ENCODE results near the gene NNT.

Gene NNT

DNA sequence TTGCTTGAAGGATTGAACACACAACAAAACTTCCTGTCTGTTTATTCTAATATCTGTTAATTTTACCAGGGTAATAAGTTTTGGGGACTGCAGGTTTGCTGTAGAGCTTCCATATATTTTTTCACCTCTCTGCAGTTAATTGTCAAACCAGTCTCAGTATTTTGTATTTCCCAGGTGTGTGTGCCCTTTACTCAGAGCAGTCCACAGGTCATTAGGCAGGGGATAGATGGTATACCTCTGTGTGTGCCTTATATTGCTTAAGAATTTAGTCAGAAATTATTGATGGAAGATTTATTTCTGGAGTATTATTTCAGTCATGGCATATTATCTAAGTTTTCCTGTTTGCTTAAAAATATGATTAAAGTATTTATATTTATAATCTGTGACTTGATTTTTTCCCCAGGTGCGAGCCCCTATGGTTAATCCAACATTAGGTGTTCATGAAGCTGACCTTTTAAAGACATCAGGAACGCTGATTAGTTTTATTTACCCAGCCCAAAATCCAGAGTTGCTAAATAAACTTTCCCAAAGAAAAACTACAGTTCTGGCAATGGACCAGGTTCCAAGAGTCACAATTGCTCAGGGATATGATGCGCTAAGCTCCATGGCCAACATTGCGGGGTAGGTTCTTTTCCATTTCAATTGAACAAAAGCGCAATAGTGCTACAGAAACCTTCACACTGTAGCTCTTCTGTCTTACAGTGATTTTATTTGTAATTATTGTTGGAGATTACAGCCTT, 12.6 kb downstream of the NNT start:
- Histone ChIP-seq H2AFZ (ENCODE audit: low read depth, low read length, severe bottlenecking) (no peak overlapping the region), H3K79me2 (ENCODE audit: insufficient read depth, low read length) (peaks cover 8% of the 10 kb centered on the region; the same call in 1 of the 2 replicates), H3K27me3 (ENCODE audit: low read length) (no peaks in the 10 kb centered on the region), H3K27ac (ENCODE audit: low read depth, low read length) (no peak overlapping the region), H3K9me2 (replicated peaks; ENCODE audit: insufficient read depth, low read length) (no peaks in the 10 kb centered on the region), H3K9me3 (ENCODE audit: insufficient read depth, low read length) (no peaks in the 10 kb centered on the region), H4K20me1 (ENCODE audit: low read depth, low read length) (no peaks in the 10 kb centered on the region), H3K4me2 (ENCODE audit: low read depth, low read length, poor library complexity, severe bottlenecking) (no peak overlapping the region), H3K36me3 (ENCODE audit: low read length) (peaks cover 74% of the 10 kb centered on the region), H3K4me3 (ENCODE audit: insufficient read depth, low read length, poor library complexity, severe bottlenecking) (no peak overlapping the region), H3K9ac (ENCODE audit: low read length) (no peak overlapping the region), H3F3A (ENCODE audit: insufficient read depth) (peaks cover 5% of the 10 kb centered on the region; the same call in 1 of the 2 replicates)
- TF ChIP-seq, protein P1, sequence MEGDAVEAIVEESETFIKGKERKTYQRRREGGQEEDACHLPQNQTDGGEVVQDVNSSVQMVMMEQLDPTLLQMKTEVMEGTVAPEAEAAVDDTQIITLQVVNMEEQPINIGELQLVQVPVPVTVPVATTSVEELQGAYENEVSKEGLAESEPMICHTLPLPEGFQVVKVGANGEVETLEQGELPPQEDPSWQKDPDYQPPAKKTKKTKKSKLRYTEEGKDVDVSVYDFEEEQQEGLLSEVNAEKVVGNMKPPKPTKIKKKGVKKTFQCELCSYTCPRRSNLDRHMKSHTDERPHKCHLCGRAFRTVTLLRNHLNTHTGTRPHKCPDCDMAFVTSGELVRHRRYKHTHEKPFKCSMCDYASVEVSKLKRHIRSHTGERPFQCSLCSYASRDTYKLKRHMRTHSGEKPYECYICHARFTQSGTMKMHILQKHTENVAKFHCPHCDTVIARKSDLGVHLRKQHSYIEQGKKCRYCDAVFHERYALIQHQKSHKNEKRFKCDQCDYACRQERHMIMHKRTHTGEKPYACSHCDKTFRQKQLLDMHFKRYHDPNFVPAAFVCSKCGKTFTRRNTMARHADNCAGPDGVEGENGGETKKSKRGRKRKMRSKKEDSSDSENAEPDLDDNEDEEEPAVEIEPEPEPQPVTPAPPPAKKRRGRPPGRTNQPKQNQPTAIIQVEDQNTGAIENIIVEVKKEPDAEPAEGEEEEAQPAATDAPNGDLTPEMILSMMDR (IDR thresholded peaks at IDR 0.05; ENCODE audit: insufficient read depth, low read length, poor library complexity, severe bottlenecking): no peak
- TF ChIP-seq EZH2phosphoT487 (conservative IDR thresholded peaks at IDR 0.05; ENCODE audit: low read length): no peak

DNA sequence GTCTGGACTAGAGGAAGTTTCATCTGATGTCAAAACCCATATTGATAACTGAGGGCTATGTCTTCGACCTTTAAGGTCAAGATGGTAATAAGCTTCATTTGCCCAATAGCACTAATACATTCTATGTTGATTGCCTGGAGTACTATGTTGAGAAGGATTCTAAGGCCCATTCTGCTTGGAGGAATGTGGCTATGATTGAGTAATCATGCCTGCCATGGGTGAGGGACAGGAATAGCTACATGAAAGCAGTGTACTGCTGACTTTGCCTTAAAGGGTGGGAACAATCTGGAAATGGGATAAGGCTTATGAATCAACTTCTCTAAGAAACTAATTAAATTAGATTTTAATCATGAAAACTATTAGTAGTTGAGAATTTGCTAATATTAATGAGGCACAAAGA, 13.6 kb downstream of the NNT start:
- H3K9me2 ChIP-seq (replicated peaks; ENCODE audit: insufficient read depth, low read length): no peaks in the 10 kb centered on the region
- H3K36me3 ChIP-seq (ENCODE audit: low read length): peaks cover 74% of the 10 kb centered on the region
- H3K9ac ChIP-seq (ENCODE audit: low read length): no peak overlapping the region
- H2AFZ ChIP-seq (ENCODE audit: low read depth, low read length, severe bottlenecking): no peak overlapping the region
- H3K9me3 ChIP-seq (ENCODE audit: insufficient read depth, low read length): no peaks in the 10 kb centered on the region
- H3F3A ChIP-seq (ENCODE audit: insufficient read depth): peaks cover 5% of the 10 kb centered on the region; the same call in 1 of the 2 replicates
- no peaks in the 10 kb centered on the region for H3K27me3 ChIP-seq (ENCODE audit: low read length)
- no peak overlapping the region for H3K27ac ChIP-seq (ENCODE audit: low read depth, low read length)
- H3K4me3 ChIP-seq (ENCODE audit: insufficient read depth, low read length, poor library complexity, severe bottlenecking): no peak overlapping the region
- H3K79me2 ChIP-seq (ENCODE audit: insufficient read depth, low read length): peaks cover 7% of the 10 kb centered on the region; the same call in 1 of the 2 replicates
- TF ChIP-seq, protein P1 (IDR thresholded peaks at IDR 0.05; ENCODE audit: insufficient read depth, low read length, poor library complexity, severe bottlenecking): no peak
- no peak for TF ChIP-seq EZH2phosphoT487 (conservative IDR thresholded peaks at IDR 0.05; ENCODE audit: low read length)
- no peak overlapping the region for H3K4me2 ChIP-seq (ENCODE audit: low read depth, low read length, poor library complexity, severe bottlenecking)
- H4K20me1 ChIP-seq (ENCODE audit: low read depth, low read length): no peaks in the 10 kb centered on the region

DNA sequence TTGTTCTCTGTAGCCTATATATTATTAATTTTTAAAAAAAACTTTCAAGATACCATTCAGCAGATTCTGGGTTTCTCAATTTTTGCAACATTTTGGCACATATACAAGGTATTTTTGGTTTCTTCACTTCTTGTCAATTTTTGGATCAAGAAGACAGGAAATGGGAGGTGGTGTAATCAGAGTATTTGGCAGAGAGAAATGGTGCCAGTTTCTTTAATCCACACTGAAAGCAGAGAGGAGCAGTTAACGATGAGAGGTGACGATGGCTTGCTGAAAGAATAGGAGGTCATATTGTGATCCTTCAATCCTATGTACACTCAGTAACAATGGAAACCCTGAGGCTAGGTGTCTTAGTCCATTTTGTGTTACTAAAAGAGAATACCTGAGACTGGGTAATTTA, 16.4 kb downstream of the NNT start:
- Histone ChIP-seq H3K79me2 (ENCODE audit: insufficient read depth, low read length) (no peaks in the 10 kb centered on the region; the same call in 1 of the 2 replicates), H3K9me3 (ENCODE audit: insufficient read depth, low read length) (no peaks in the 10 kb centered on the region), H3K9me2 (replicated peaks; ENCODE audit: insufficient read depth, low read length) (no peaks in the 10 kb centered on the region), H3K27ac (ENCODE audit: low read depth, low read length) (no peak overlapping the region), H4K20me1 (ENCODE audit: low read depth, low read length) (no peaks in the 10 kb centered on the region), H3K4me3 (ENCODE audit: insufficient read depth, low read length, poor library complexity, severe bottlenecking) (no peak overlapping the region), H3K27me3 (ENCODE audit: low read length) (no peaks in the 10 kb centered on the region), H3K4me2 (ENCODE audit: low read depth, low read length, poor library complexity, severe bottlenecking) (no peak overlapping the region), H2AFZ (ENCODE audit: low read depth, low read length, severe bottlenecking) (no peak overlapping the region), H3F3A (ENCODE audit: insufficient read depth) (peaks cover 5% of the 10 kb centered on the region; the same call in 1 of the 2 replicates), H3K9ac (ENCODE audit: low read length) (no peak overlapping the region), H3K36me3 (ENCODE audit: low read length) (peaks cover 46% of the 10 kb centered on the region)
- TF ChIP-seq, protein P1 (IDR thresholded peaks at IDR 0.05; ENCODE audit: insufficient read depth, low read length, poor library complexity, severe bottlenecking): no peak
- TF ChIP-seq EZH2phosphoT487 (conservative IDR thresholded peaks at IDR 0.05; ENCODE audit: low read length): no peak

Measured in SU-DHL-6 (cell line).